Activated naive CD4-positive, alpha-beta T cell treated with anti-CD3 and anti-CD28 coated beads for 36 hours (primary cell): ENCODE measurements around the gene CDK12. TPM values are rescaled to one million over a fixed set of nuclear protein-coding genes. Genes with fewer than 3 reads are reported as not detected.
"Not testable (repeated sequence)": the region's sequence is repeated elsewhere in the genome, so short reads cannot be mapped to it uniquely, and the experiment has no call there.

ENCODE experiments used
- CTCF ChIA-PET: fragments of 350-600 bp; sonication (Branson Sonifier 250); formaldehyde crosslinking; loops from one replicate; lab custom pipeline; 2021; ENCODE audit warnings: antibody characterized with exemption; lab: Charles Lee
- DNase-seq: peaks from one replicate; pipeline ENCODE4 v3.0.0-alpha.2; 2020
- H3K27ac Mint-ChIP-seq: one replicate; pipeline ENCODE4 v1.8.0; 2021; ENCODE audit warnings: mild to moderate bottlenecking, mixed read lengths
- H3K27me3 Mint-ChIP-seq: one replicate; pipeline ENCODE4 v1.8.0; 2021; ENCODE audit warnings: low read depth, mixed read lengths
- H3K36me3 Mint-ChIP-seq: one replicate; pipeline ENCODE4 v1.8.0; 2021; ENCODE audit warnings: low read depth, mixed read lengths
- H3K4me1 Mint-ChIP-seq: one replicate; pipeline ENCODE4 v1.8.0; 2021; ENCODE audit warnings: low read depth, mixed read lengths
- H3K4me3 Mint-ChIP-seq: one replicate; pipeline ENCODE4 v1.8.0; 2021; ENCODE audit warnings: mild to moderate bottlenecking, moderate library complexity, mixed read lengths
- H3K9me3 Mint-ChIP-seq: one replicate; pipeline ENCODE4 v1.8.0; 2021; ENCODE audit warnings: mixed read lengths
- intact Hi-C: fragments of 100-400 bp; cut with micrococcal nuclease; formaldehyde crosslinking; loops from one replicate; pipeline ENCODE4 v1.15.1; 2023
- total RNA-seq, 2 experiments: library from RNA; stranded (reverse); gene quantifications; one replicate each; pipeline ENCODE4 v1.2.3, GENCODE V29; 2021

The CDK12 gene
- total RNA-seq, 2 experiments from 2014 or later, result 49.8 to 51.0 TPM

DNA sequence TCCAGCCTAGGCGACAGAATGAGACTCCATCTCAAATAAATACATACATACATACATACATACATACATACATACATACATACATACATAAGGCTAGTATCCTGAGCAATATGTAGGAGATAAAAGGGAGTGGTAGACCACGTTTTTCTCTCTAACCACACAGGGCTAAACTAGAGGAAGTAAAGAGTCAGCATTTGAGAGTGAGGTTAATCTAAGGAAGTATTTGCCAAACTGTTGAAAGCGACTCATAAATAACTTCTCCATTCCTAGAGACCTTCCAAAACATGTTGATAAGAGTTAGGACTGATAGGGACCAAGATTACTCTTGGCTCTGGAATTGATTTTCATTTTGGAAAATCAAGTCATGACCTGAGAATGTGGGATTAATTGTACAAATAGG is 77.6 kb downstream of the CDK12 start:
- Mint-ChIP-seq H3K9me3 (no peaks in the 10 kb centered on the region), H3K36me3 (no peaks in the 10 kb centered on the region), H3K4me3 (no peak overlapping the region), H3K27me3 (no peaks in the 10 kb centered on the region), H3K27ac (no peak overlapping the region), H3K4me1 (peaks cover 9% of the 10 kb centered on the region)
- CTCF ChIA-PET, result interaction anchor here (1.1 kb wide), 1 partner anchor 115 kb away, joined by 3 read pairs; no protein-coding TSS in a partner anchor
- intact Hi-C loops, result no loop called here
- DNase-seq, result no peak

DNA sequence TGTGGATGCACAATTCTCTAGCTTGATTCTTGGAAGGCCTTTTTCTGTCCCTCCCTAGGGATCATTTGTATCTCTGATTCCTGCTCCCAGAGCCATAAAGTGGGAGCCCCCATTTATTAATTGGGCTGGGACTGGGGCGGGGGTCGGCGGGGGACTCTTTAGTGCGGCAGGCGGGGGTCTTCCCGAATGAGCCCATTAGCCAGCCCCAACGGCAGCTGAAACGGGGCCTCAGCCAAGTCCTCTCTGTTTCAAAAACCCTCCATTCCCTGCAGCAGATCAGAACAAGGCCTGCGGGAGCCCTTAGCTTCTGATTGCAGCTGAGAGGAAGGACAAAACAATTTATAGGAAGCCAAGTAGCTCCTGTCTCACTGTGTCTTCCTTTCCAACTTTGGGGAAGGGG is 79.3 kb downstream of the CDK12 start:
- Mint-ChIP-seq H3K36me3 (no peaks in the 10 kb centered on the region), H3K4me1 (peaks cover 9% of the 10 kb centered on the region), H3K27me3 (no peaks in the 10 kb centered on the region), H3K9me3 (no peaks in the 10 kb centered on the region), H3K4me3 (no peak overlapping the region), H3K27ac (no peak overlapping the region)
- no peak for DNase-seq
- CTCF ChIA-PET, result interaction anchor here (1.0 to 1.5 kb wide), 2 partner anchors 14 to 81 kb away, joined by 3 to 6 read pairs; no protein-coding TSS in a partner anchor
- intact Hi-C loops, result no loop called here

DNA sequence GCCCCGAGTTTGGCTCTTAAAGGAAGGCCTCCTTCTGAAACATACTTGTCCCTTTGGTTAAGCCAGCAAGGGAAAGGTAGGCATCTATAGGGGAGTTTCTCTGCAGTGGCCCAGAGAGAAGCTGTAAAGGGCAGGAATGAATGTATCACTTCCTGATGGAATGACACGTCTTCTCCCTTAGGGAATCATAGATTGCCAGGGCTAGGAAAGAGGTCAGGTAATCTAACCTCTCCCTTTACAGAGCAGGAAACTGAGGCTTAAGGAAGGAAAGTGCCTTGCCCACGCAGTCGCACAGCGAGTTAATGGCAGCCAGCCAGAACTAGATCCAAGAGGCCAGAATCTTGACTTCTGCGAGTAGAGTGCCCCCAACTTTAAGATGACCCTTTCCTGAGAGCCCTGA is 80.4 kb downstream of the CDK12 start:
- no peak for DNase-seq
- Mint-ChIP-seq H3K4me1 (peaks cover 9% of the 10 kb centered on the region), H3K27ac (no peak overlapping the region), H3K4me3 (no peak overlapping the region), H3K27me3 (no peaks in the 10 kb centered on the region), H3K9me3 (no peaks in the 10 kb centered on the region), H3K36me3 (peaks cover 3% of the 10 kb centered on the region)
- intact Hi-C loops, result no loop called here
- CTCF ChIA-PET, result no interaction called here

- intact Hi-C loops, result no loop called here
- H3K27ac Mint-ChIP-seq, result no peak overlapping the region
- no peaks in the 10 kb centered on the region for H3K9me3 Mint-ChIP-seq
These were observed 81.9 kb downstream of the CDK12 start for GRCh38 chr17:39543176-39543575.

DNA sequence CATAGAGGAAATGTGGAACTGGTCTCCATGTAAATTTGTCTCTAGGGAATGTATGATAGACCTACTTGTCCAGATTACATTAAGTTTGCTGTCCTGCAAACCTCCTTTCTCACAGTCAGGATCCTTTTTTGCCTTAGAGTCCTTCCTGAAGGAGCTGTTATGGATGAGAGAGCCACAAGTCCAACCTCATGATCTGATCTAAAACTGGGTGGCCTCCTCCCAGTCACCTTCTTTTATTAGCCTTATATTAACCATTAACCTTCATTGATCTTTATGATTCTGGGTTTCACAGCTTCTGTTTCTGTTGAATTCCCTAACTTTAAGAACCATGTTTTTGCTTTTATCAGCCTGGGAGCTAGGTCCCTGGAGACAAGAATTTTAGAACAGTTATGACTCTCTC is 82.4 kb downstream of the CDK12 start:
- CTCF ChIA-PET, result interaction anchor here (0.6 to 1.6 kb wide), 3 partner anchors 10 to 110 kb away, joined by 3 to 5 read pairs (median 3); no protein-coding TSS in a partner anchor
- Mint-ChIP-seq H3K9me3 (no peaks in the 10 kb centered on the region), H3K27ac (no peak overlapping the region), H3K4me3 (no peak overlapping the region), H3K36me3 (peaks cover 4% of the 10 kb centered on the region), H3K4me1 (peaks cover 4% of the 10 kb centered on the region), H3K27me3 (no peaks in the 10 kb centered on the region)
- intact Hi-C loops, result no loop called here
- DNase-seq, result no peak

More at GRCh38 chr17:39543176-39543575, 81.9 kb downstream of the CDK12 start:
- H3K27me3 Mint-ChIP-seq, result no peaks in the 10 kb centered on the region
- CTCF ChIA-PET, result interaction anchor here (0.6 to 1.1 kb wide), 2 partner anchors 10 to 111 kb away, joined by 3 read pairs; no protein-coding TSS in a partner anchor
- H3K4me1 Mint-ChIP-seq, result peaks cover 6% of the 10 kb centered on the region
- DNase-seq, result no peak
- H3K4me3 Mint-ChIP-seq, result no peak overlapping the region
- peaks cover 4% of the 10 kb centered on the region for H3K36me3 Mint-ChIP-seq

DNA sequence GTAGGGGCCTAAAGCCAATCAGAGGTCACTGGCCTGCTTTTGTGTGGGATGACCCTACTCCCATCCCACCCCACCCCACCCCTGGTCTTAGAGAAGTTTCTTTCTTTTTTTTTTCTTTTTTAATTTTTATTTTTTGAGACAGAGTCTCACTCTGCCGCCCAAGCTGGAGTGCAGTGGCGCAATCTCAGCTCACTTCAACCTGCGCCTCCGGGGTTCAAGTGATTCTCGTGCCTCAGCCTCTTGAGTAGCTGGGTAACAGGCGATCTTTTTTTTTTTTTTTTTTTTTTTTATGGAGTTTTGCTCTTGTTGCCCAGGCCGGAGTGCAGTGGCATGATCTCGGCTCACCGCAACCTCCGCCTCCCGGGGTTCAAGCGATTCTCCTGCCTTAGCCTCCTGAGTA is 83.1 kb downstream of the CDK12 start:
- H3K4me1 Mint-ChIP-seq, intact Hi-C loops, H3K27ac Mint-ChIP-seq, DNase-seq, H3K9me3 Mint-ChIP-seq, H3K27me3 Mint-ChIP-seq, H3K36me3 Mint-ChIP-seq, H3K4me3 Mint-ChIP-seq: not testable (repeated sequence)
- CTCF ChIA-PET, result interaction anchor here (0.7 to 1.6 kb wide), 4 partner anchors 9 to 353 kb away, joined by 3 to 5 read pairs (median 4); no protein-coding TSS in a partner anchor

DNA sequence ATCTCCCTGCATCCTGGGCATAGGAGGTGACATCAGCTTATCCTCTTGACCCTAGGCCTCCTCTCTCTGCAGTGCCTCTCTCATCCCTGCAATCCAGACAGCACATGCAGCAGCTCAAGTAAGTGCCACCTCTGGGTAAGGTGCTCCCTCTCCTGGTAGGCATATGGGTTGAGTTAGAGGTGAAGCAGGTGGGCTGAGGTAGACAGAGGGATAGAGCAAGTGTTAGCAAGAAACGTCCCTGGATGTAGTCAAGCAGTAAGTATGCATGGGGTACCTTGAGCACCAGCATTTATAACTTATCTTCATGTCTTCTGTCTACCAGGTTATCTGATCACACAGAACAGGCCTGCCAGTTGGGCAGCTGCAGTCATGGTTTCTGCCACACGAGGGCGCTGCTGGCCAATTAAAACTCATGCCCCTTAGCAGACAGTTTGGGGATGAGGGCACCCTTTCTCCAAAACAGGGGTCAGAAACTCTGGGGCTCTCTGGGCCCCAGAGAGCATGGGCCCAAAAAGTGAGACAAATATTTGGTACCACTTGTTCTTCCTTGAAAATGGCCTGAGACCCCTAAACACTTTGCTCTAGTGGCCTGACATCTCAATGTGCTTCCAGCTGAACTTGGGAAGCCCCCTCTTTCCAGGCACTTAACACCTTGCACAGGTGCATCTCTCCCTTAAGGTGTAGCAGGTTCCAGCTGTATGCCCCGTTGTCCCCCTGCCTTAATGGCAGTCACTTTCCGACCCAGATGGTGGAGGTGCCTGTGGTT is 86.6 kb downstream of the CDK12 start:
- CTCF ChIA-PET, result interaction anchor here (0.6 to 9.6 kb wide), 23 partner anchors 11 to 548 kb away, joined by 3 to 110 read pairs (median 3); partner anchors contain the start of genes PNMT and PSMD3
- Mint-ChIP-seq H3K36me3 (peaks cover 14% of the 10 kb centered on the region), H3K27me3 (no peaks in the 10 kb centered on the region), H3K4me3 (no peak overlapping the region), H3K4me1 (no peaks in the 10 kb centered on the region), H3K9me3 (no peaks in the 10 kb centered on the region), H3K27ac (no peak overlapping the region)
- intact Hi-C loops, result loop anchor here (1.0 to 5.0 kb wide), 4 partner anchors 54 to 341 kb away; no protein-coding TSS in a partner anchor
- peak; percentile 87 for DNase-seq

GRCh38 chr17:39548494-39549225 is 87.4 kb downstream of the CDK12 start:
- H3K36me3 Mint-ChIP-seq, result peaks cover 16% of the 10 kb centered on the region
- intact Hi-C loops, result loop anchor here (1.0 to 5.0 kb wide), 3 partner anchors 54 to 276 kb away; no protein-coding TSS in a partner anchor
- CTCF ChIA-PET, result interaction anchor here (0.6 to 9.6 kb wide), 15 partner anchors 17 to 650 kb away, joined by 3 to 110 read pairs (median 3); partner anchors contain the start of genes PNMT and PSMD3
- no peaks in the 10 kb centered on the region for H3K27me3 Mint-ChIP-seq
- H3K9me3 Mint-ChIP-seq, result no peaks in the 10 kb centered on the region
- H3K27ac Mint-ChIP-seq, result no peak overlapping the region
- H3K4me3 Mint-ChIP-seq, result no peak overlapping the region
- DNase-seq, result no peak
- H3K4me1 Mint-ChIP-seq, result no peaks in the 10 kb centered on the region

- no peak for DNase-seq
- Mint-ChIP-seq H3K36me3 (peaks cover 19% of the 10 kb centered on the region), H3K4me1 (no peaks in the 10 kb centered on the region), H3K27ac (no peak overlapping the region), H3K27me3 (no peaks in the 10 kb centered on the region), H3K9me3 (no peaks in the 10 kb centered on the region), H3K4me3 (no peak overlapping the region)
- CTCF ChIA-PET, result interaction anchor here (0.6 to 9.6 kb wide), 3 partner anchors 72 to 606 kb away, joined by 3 to 110 read pairs (median 5); no protein-coding TSS in a partner anchor
- intact Hi-C loops, result loop anchor here (5.0 kb wide), 2 partner anchors 52 to 278 kb away; no protein-coding TSS in a partner anchor
These were observed 88.7 kb downstream of the CDK12 start for GRCh38 chr17:39549747-39550573.

- Mint-ChIP-seq H3K9me3 (no peaks in the 10 kb centered on the region), H3K27me3 (no peaks in the 10 kb centered on the region), H3K4me3 (no peak overlapping the region), H3K27ac (no peak overlapping the region), H3K4me1 (no peaks in the 10 kb centered on the region), H3K36me3 (peaks cover 20% of the 10 kb centered on the region)
- CTCF ChIA-PET, result interaction anchor here (1.6 to 9.6 kb wide), 2 partner anchors 70 to 82 kb away, joined by 5 to 110 read pairs; no protein-coding TSS in a partner anchor
- DNase-seq, result no peak
- intact Hi-C loops, result no loop called here
These were observed 90.6 kb downstream of the CDK12 start for GRCh38 chr17:39551879-39552278.

- Mint-ChIP-seq H3K9me3 (no peaks in the 10 kb centered on the region), H3K36me3 (peaks cover 22% of the 10 kb centered on the region), H3K27ac (no peak overlapping the region), H3K4me1 (no peaks in the 10 kb centered on the region), H3K4me3 (no peak overlapping the region), H3K27me3 (no peaks in the 10 kb centered on the region)
- DNase-seq, result no peak
- intact Hi-C loops, result no loop called here
- CTCF ChIA-PET, result interaction anchor here (0.8 to 9.6 kb wide), 3 partner anchors 10 to 81 kb away, joined by 3 to 110 read pairs (median 3); no protein-coding TSS in a partner anchor
These were observed 92.2 kb downstream of the CDK12 start for GRCh38 chr17:39553341-39553945.
